Activated B cell treated with CpG ODN at 0.5 μM for 24 hours (primary cell): ENCODE results near the gene SMIM33. TPM values are rescaled to one million over a fixed set of nuclear protein-coding genes. Genes with fewer than 3 reads are reported as not detected.
"Not testable (repeated sequence)": the region's sequence is repeated elsewhere in the genome, so short reads cannot be mapped to it uniquely, and the experiment has no call there.

Experiments
- ATAC-seq: fragments of 200-7000 bp; cut with Tn5 transposase; one replicate; pipeline ENCODE4 v1.10.0; 2021; ENCODE audit warnings: low read depth, mild to moderate bottlenecking, moderate library complexity
- CTCF ChIA-PET: fragments of 350-600 bp; sonication (Branson Sonifier 250); formaldehyde crosslinking; loops from one replicate; lab custom pipeline; 2021; ENCODE audit warnings: antibody characterized with exemption; lab: Charles Lee
- POLR2A ChIA-PET: fragments of 350-600 bp; sonication (Branson Sonifier 250); formaldehyde crosslinking; loops from one replicate; lab custom pipeline; 2021; ENCODE audit warnings: antibody characterized with exemption; lab: Charles Lee
- DNase-seq: peaks from one replicate; pipeline ENCODE4 v3.0.0; 2022
- H3K27ac Mint-ChIP-seq: one replicate; pipeline ENCODE4 v1.8.0; 2020; ENCODE audit warnings: mixed read lengths
- H3K27me3 Mint-ChIP-seq: one replicate; pipeline ENCODE4 v1.8.0; 2021; ENCODE audit warnings: mixed read lengths
- H3K36me3 Mint-ChIP-seq: one replicate; pipeline ENCODE4 v1.8.0; 2021; ENCODE audit warnings: low read depth, mixed read lengths
- H3K4me1 Mint-ChIP-seq: one replicate; pipeline ENCODE4 v1.8.0; 2021; ENCODE audit warnings: mixed read lengths
- H3K4me3 Mint-ChIP-seq: one replicate; pipeline ENCODE4 v1.8.0; 2020; ENCODE audit warnings: mild to moderate bottlenecking, mixed read lengths
- H3K9me3 Mint-ChIP-seq: one replicate; pipeline ENCODE4 v1.8.0; 2020; ENCODE audit warnings: mixed read lengths
- intact Hi-C: fragments of 100-400 bp; cut with micrococcal nuclease; formaldehyde crosslinking; loops from one replicate; pipeline ENCODE4 v1.15.1; 2024
- total RNA-seq: library from RNA; stranded (reverse); gene quantifications from 2 replicates; pipeline ENCODE4 v1.2.3, GENCODE V29; 2022
- TF ChIP-seq, protein P1 (sequence below): fragments of 200-600 bp; IDR thresholded peaks from one replicate; pipeline ENCODE4 v1.8.0; 2022; ENCODE audit warnings: antibody characterized with exemption, mild to moderate bottlenecking

SMIM33 gene
- total RNA-seq, 1 donor from 2014 or later = not detected

DNA sequence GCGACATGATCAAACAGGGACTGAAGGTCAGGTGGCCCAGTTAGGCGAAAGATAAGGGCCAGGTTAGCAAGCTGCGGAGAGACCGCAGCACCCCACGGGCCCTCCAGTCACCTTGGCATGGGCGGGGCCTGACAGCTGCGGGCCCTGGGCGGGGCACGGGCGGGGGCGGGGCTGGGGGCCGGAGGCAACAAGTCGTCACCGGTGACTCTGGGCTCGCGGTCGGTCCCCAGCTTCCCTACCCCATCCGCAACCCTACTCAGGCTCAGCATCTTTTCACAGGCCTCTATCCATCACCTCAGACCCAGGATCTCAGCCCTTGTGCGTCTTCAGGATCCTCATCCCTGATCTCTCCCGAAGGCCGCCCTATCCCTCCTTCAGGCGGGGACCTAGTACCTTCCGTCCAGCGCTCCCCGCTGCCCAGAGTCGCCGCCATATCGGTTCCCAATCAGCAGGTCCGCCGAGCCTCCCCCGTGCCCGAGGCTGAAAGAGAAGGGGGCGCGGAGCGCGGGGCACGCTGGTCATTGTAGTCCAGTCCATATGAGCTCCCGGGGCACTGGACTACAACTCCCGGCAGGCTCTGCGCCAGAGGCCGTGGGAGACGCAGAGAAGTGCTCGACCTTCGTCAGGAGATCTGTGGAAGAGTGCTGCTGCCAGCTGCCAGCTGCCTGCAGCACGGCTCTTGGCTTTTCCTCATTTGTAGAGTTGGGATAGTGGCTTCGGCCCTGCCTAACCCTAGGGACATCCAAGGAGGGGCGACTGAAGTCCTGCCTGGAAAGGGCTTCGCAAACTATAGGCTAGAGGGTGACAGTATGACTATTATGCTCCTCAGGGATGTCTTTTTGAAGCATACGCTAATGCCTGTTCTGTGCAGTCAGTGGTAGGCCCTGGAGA lies 31.5 kb upstream of the SMIM33 start, which contains the start of gene DNAJC18:
Gene DNAJC18, minus strand, starts transcription at position 513 of the 891 bp plus-strand sequence. Its CDS starts 80 bp downstream, at position 433.
- ChIA-PET CTCF (interaction anchor here (0.9 to 3.3 kb wide), 8 partner anchors 9 to 326 kb away, joined by 3 to 16 read pairs (median 3); partner anchors contain the start of gene PAIP2), POLR2A (interaction anchor here (0.5 to 1.9 kb wide), 19 partner anchors 10 to 864 kb away, joined by 3 to 16 read pairs (median 4); partner anchors contain the start of genes HSPA9, MATR3 and UBE2D2)
- no peaks in the 10 kb centered on the region for H3K27me3 Mint-ChIP-seq
- DNase-seq (peak; percentile 87), ATAC-seq (peak; percentile 95)
- H3K36me3 Mint-ChIP-seq = peaks cover 7% of the 10 kb centered on the region
- H3K4me1 Mint-ChIP-seq = peaks cover 12% of the 10 kb centered on the region
- intact Hi-C loops = loop anchor here (1.0 to 10.0 kb wide), 8 partner anchors 20 to 736 kb away; partner anchors contain the start of genes CYSTM1, SPATA24 and UBE2D2
- H3K4me3 Mint-ChIP-seq = peak within 1 kb of the TSS; percentile 99
- TF ChIP-seq, protein P1, sequence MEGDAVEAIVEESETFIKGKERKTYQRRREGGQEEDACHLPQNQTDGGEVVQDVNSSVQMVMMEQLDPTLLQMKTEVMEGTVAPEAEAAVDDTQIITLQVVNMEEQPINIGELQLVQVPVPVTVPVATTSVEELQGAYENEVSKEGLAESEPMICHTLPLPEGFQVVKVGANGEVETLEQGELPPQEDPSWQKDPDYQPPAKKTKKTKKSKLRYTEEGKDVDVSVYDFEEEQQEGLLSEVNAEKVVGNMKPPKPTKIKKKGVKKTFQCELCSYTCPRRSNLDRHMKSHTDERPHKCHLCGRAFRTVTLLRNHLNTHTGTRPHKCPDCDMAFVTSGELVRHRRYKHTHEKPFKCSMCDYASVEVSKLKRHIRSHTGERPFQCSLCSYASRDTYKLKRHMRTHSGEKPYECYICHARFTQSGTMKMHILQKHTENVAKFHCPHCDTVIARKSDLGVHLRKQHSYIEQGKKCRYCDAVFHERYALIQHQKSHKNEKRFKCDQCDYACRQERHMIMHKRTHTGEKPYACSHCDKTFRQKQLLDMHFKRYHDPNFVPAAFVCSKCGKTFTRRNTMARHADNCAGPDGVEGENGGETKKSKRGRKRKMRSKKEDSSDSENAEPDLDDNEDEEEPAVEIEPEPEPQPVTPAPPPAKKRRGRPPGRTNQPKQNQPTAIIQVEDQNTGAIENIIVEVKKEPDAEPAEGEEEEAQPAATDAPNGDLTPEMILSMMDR = no peak
- H3K27ac Mint-ChIP-seq = peak within 1 kb of the TSS; percentile 99
- H3K9me3 Mint-ChIP-seq = no peaks in the 10 kb centered on the region

DNA sequence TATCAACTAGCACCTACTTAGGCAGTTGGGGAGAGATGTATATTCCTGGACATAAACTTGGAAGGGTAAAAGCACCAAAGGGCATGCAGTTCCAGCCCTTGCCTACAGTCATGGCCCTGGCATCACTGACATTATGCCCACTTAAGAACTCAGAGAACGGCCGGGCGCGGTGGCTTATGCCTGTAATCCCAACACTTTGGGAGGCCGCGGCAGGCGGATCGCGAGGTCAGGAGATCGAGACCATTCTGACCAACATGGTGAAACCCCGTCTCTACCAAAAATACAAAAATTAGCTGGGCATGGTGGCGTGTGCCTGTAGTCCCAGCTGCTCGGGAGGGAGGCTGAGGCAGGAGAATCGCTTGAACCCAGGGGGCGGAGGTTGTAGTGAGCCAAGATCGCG lies 30.4 kb upstream of the SMIM33 start:
- ATAC-seq, H3K36me3 Mint-ChIP-seq, intact Hi-C loops, H3K9me3 Mint-ChIP-seq, H3K4me3 Mint-ChIP-seq, H3K27ac Mint-ChIP-seq, DNase-seq, H3K27me3 Mint-ChIP-seq: not testable (repeated sequence)
- ChIA-PET CTCF (interaction anchor here (1.0 to 1.2 kb wide), 2 partner anchors 8 to 193 kb away, joined by 3 read pairs; no protein-coding TSS in a partner anchor), POLR2A (interaction anchor here (1.8 to 1.9 kb wide), 2 partner anchors 120 to 167 kb away, joined by 6 to 16 read pairs; partner anchors contain the start of gene UBE2D2)
- H3K4me1 Mint-ChIP-seq = peaks cover 12% of the 10 kb centered on the region

DNA sequence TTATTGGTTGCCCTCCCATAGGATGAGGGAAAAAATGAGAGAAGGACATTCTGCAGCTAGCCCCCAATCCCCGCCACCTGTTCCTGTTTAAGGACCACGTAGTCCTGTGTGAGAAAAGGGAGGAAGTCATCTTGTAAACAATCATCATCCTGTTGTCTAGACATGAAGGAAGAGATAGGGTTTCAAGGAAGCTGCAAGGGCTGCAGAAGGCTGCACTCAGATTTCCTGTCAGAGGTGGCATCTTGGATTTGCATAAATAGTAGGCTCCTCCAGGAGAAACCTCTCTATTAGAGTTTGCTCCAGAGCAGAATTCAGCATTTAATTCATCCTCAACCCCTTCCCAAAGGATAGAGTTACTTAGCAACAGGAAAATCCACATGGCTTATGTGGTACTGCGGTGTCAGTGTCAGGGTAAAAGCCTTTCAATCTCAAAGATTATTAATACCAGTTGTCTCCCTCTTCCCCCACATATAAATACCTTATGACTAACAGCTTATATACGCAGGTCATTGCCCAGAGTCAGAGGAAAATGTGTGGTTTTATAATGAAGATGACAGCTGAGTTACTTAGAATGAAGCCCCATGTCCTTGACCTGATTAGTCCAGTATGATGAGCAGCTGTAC lies 26.9 kb upstream of the SMIM33 start:
- Mint-ChIP-seq H3K36me3 (peaks cover 3% of the 10 kb centered on the region), H3K27me3 (no peaks in the 10 kb centered on the region), H3K27ac (no peak overlapping the region), H3K4me3 (no peak overlapping the region), H3K4me1 (peaks cover 6% of the 10 kb centered on the region), H3K9me3 (no peaks in the 10 kb centered on the region)
- ATAC-seq = no peak
- POLR2A ChIA-PET = no interaction called here
- CTCF ChIA-PET = interaction anchor here (1.4 kb wide), 1 partner anchor 343 kb away, joined by 3 read pairs; no protein-coding TSS in a partner anchor
- intact Hi-C loops = no loop called here
- TF ChIP-seq, protein P1 = no peak
- no peak for DNase-seq

GRCh38 chr5:139445325-139446170 lies 25.3 kb upstream of the SMIM33 start:
- no peaks in the 10 kb centered on the region for H3K9me3 Mint-ChIP-seq
- H3K4me3 Mint-ChIP-seq = no peak overlapping the region
- CTCF ChIA-PET = no interaction called here
- H3K36me3 Mint-ChIP-seq = no peaks in the 10 kb centered on the region
- H3K27ac Mint-ChIP-seq = no peak overlapping the region
- TF ChIP-seq, protein P1 = no peak
- intact Hi-C loops = no loop called here
- ATAC-seq (no peak), DNase-seq (no peak)
- no peaks in the 10 kb centered on the region for H3K4me1 Mint-ChIP-seq
- POLR2A ChIA-PET = no interaction called here
- H3K27me3 Mint-ChIP-seq = no peaks in the 10 kb centered on the region
